Activated B cell treated with CpG ODN at 0.5 μM for 24 hours (primary cell): ENCODE results near the gene KIAA0825. TPM values are rescaled to one million over a fixed set of nuclear protein-coding genes. Genes with fewer than 3 reads are reported as not detected.
"Not testable (repeated sequence)": the region's sequence is repeated elsewhere in the genome, so short reads cannot be mapped to it uniquely, and the experiment has no call there.

ENCODE experiments used
- ATAC-seq: fragments of 200-7000 bp; cut with Tn5 transposase; one replicate; pipeline ENCODE4 v1.10.0; 2021; ENCODE audit warnings: low read depth, mild to moderate bottlenecking, moderate library complexity
- CTCF ChIA-PET: fragments of 350-600 bp; sonication (Branson Sonifier 250); formaldehyde crosslinking; loops from one replicate; lab custom pipeline; 2021; ENCODE audit warnings: antibody characterized with exemption; lab: Charles Lee
- POLR2A ChIA-PET: fragments of 350-600 bp; sonication (Branson Sonifier 250); formaldehyde crosslinking; loops from one replicate; lab custom pipeline; 2021; ENCODE audit warnings: antibody characterized with exemption; lab: Charles Lee
- DNase-seq: peaks from one replicate; pipeline ENCODE4 v3.0.0; 2022
- H3K27ac Mint-ChIP-seq: one replicate; pipeline ENCODE4 v1.8.0; 2020; ENCODE audit warnings: mixed read lengths
- H3K27me3 Mint-ChIP-seq: one replicate; pipeline ENCODE4 v1.8.0; 2021; ENCODE audit warnings: mixed read lengths
- H3K36me3 Mint-ChIP-seq: one replicate; pipeline ENCODE4 v1.8.0; 2021; ENCODE audit warnings: low read depth, mixed read lengths
- H3K4me1 Mint-ChIP-seq: one replicate; pipeline ENCODE4 v1.8.0; 2021; ENCODE audit warnings: mixed read lengths
- H3K4me3 Mint-ChIP-seq: one replicate; pipeline ENCODE4 v1.8.0; 2020; ENCODE audit warnings: mild to moderate bottlenecking, mixed read lengths
- H3K9me3 Mint-ChIP-seq: one replicate; pipeline ENCODE4 v1.8.0; 2020; ENCODE audit warnings: mixed read lengths
- intact Hi-C: fragments of 100-400 bp; cut with micrococcal nuclease; formaldehyde crosslinking; loops from one replicate; pipeline ENCODE4 v1.15.1; 2024
- total RNA-seq: library from RNA; stranded (reverse); gene quantifications from 2 replicates; pipeline ENCODE4 v1.2.3, GENCODE V29; 2022
- TF ChIP-seq, protein P1 (sequence below): fragments of 200-600 bp; IDR thresholded peaks from one replicate; pipeline ENCODE4 v1.8.0; 2022; ENCODE audit warnings: antibody characterized with exemption, mild to moderate bottlenecking

The KIAA0825 gene
- total RNA-seq, 1 donor from 2014 or later = 2.3 TPM

DNA sequence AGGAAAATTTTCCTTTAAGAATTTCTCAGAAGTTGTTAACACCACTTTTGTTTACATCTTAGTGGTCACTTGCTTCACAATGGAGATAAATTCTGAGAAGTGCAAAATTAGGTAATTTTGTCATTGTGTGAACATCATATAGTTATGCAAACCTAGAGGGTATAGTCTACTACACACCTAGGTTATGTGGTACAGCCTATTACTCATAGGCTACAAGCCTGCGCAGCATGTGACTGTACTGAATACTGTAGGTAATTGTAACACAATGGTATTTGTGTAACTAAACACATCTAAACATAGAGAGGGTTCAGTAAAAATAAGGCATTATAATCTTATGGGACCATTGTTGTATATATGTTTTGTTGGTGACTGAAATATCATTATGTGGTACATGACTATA, 488.3 kb downstream of the KIAA0825 start:
- H3K27me3 Mint-ChIP-seq = peaks cover 3% of the 10 kb centered on the region
- no peaks in the 10 kb centered on the region for H3K9me3 Mint-ChIP-seq
- ChIA-PET CTCF (no interaction called here), POLR2A (no interaction called here)
- DNase-seq (no peak), ATAC-seq (no peak)
- H3K36me3 Mint-ChIP-seq = no peaks in the 10 kb centered on the region
- intact Hi-C loops = no loop called here
- no peak overlapping the region for H3K27ac Mint-ChIP-seq
- no peaks in the 10 kb centered on the region for H3K4me1 Mint-ChIP-seq
- H3K4me3 Mint-ChIP-seq = no peak overlapping the region
- TF ChIP-seq, protein P1, sequence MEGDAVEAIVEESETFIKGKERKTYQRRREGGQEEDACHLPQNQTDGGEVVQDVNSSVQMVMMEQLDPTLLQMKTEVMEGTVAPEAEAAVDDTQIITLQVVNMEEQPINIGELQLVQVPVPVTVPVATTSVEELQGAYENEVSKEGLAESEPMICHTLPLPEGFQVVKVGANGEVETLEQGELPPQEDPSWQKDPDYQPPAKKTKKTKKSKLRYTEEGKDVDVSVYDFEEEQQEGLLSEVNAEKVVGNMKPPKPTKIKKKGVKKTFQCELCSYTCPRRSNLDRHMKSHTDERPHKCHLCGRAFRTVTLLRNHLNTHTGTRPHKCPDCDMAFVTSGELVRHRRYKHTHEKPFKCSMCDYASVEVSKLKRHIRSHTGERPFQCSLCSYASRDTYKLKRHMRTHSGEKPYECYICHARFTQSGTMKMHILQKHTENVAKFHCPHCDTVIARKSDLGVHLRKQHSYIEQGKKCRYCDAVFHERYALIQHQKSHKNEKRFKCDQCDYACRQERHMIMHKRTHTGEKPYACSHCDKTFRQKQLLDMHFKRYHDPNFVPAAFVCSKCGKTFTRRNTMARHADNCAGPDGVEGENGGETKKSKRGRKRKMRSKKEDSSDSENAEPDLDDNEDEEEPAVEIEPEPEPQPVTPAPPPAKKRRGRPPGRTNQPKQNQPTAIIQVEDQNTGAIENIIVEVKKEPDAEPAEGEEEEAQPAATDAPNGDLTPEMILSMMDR = no peak

DNA sequence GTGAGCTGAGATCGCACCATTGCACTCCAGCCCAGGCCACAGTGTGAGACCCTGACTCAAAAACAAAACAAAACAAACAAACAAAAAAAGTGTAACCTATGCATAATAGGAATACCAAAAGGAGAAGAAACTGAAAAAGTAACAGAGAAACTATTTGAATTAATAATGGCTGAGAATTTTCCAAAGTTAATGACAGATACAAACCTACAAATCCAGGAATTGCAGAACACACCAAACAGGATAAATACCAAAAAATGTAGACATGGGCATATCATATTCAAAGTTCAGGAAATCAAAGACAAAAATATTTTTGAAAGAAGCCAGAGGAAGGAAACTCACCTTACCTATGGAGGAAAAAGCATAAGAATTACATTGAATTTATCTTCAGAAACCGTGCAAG, 493.3 kb downstream of the KIAA0825 start:
- Mint-ChIP-seq H3K4me1 (no peaks in the 10 kb centered on the region), H3K4me3 (no peak overlapping the region), H3K27me3 (peaks cover 14% of the 10 kb centered on the region), H3K9me3 (no peaks in the 10 kb centered on the region), H3K27ac (no peak overlapping the region), H3K36me3 (no peaks in the 10 kb centered on the region)
- TF ChIP-seq, protein P1 = no peak
- DNase-seq = no peak
- CTCF ChIA-PET = no interaction called here
- intact Hi-C loops = no loop called here
- no peak for ATAC-seq
- POLR2A ChIA-PET = no interaction called here

GRCh38 chr5:94116317-94116716, 502.1 kb downstream of the KIAA0825 start:
- H3K27ac Mint-ChIP-seq, H3K36me3 Mint-ChIP-seq, intact Hi-C loops, DNase-seq, ATAC-seq, H3K4me1 Mint-ChIP-seq, POLR2A ChIA-PET, H3K4me3 Mint-ChIP-seq, CTCF ChIA-PET: not testable (repeated sequence)
- peaks cover 21% of the 10 kb centered on the region for H3K9me3 Mint-ChIP-seq
- peaks cover 24% of the 10 kb centered on the region for H3K27me3 Mint-ChIP-seq

- peaks cover 19% of the 10 kb centered on the region for H3K9me3 Mint-ChIP-seq
- H3K27ac Mint-ChIP-seq = no peak overlapping the region
- no peak for ATAC-seq
- CTCF ChIA-PET = no interaction called here
- peaks cover 13% of the 10 kb centered on the region for H3K27me3 Mint-ChIP-seq
- no peak for DNase-seq
- peaks cover 11% of the 10 kb centered on the region for H3K36me3 Mint-ChIP-seq
- TF ChIP-seq, protein P1 = no peak
- intact Hi-C loops = no loop called here
- H3K4me1 Mint-ChIP-seq = peaks cover 25% of the 10 kb centered on the region
- POLR2A ChIA-PET = no interaction called here
- H3K4me3 Mint-ChIP-seq = no peak overlapping the region
Measured at GRCh38 chr5:94113087-94113486, 505.3 kb downstream of the KIAA0825 start.

DNA sequence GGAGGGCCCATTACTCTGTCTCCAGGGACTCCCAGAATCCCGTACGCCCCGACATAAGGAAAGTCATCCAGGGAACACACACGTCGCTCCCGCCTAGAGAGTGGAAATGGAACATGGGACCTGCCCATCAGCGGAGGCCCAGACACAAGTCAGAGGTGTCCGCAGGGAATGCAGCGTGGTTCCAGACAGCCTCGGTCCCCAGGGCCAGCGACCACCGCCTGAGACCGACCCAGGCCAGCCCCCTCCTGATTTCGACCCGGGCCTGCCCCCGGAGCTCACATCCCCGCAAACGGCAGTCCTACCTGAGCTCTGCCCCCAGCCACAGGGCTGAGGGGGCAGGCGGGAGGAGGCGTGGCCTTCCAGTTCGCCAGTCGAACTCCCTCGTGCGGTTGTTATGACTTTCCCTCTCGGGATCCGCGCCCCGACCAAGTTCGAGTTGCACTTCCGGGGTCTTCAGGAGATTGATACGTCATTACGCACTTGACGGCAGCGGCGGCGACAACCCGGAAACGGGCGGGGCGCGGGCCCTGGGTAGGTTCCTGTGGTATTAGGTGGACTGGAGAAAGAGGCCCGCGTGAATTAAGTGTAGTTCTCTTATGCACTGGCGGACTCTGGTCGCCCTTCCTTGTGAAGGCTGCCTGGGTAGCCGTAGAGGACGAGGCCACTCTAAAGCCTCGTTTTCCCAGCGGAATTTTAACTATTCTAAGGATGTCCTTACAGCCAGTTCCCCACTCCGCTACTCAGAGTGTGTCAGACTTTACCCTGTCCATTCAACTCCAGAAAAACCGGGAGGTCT, 507.0 kb downstream of the KIAA0825 start:
- ATAC-seq = peak; percentile 95
- intact Hi-C loops = loop anchor here (1.0 to 2.0 kb wide), 4 partner anchors 507 to 739 kb away; partner anchors contain the start of genes KIAA0825 and SLF1
- peaks cover 21% of the 10 kb centered on the region for H3K36me3 Mint-ChIP-seq
- CTCF ChIA-PET = no interaction called here
- peak overlapping the region; percentile 86 for H3K27ac Mint-ChIP-seq
- TF ChIP-seq, protein P1 = no peak
- peak overlapping the region; percentile 93 for H3K4me3 Mint-ChIP-seq
- peaks cover 25% of the 10 kb centered on the region for H3K4me1 Mint-ChIP-seq
- POLR2A ChIA-PET = interaction anchor here (0.6 kb wide), 1 partner anchor 62 kb away, joined by 3 read pairs; no protein-coding TSS in a partner anchor
- H3K27me3 Mint-ChIP-seq = peaks cover 11% of the 10 kb centered on the region
- DNase-seq = peak; percentile 86
- peaks cover 18% of the 10 kb centered on the region for H3K9me3 Mint-ChIP-seq
